ENCODE data around the gene CYP2W1. TPM values are rescaled to one million over a fixed set of nuclear protein-coding genes. Genes with fewer than 3 reads are reported as not detected.

The CYP2W1 gene
- total RNA-seq, 1 donor from 2014 or later: 15.3 TPM

- H3K4me3 Mint-ChIP-seq: no peak overlapping the region
- peaks cover 8% of the 10 kb centered on the region for H3K4me1 Mint-ChIP-seq (ENCODE audit: unreplicated experiment)
- no peaks in the 10 kb centered on the region for H3K9me3 Mint-ChIP-seq
- DNase-seq (ENCODE audit: extremely low spot score, unreplicated experiment): no peak
- TF ChIP-seq CTCF (conservative IDR thresholded peaks at IDR 0.05): no peak
- H3K27me3 Mint-ChIP-seq: no peaks in the 10 kb centered on the region
- H3K36me3 Mint-ChIP-seq: peaks cover 4% of the 10 kb centered on the region
- H3K27ac Mint-ChIP-seq: no peak overlapping the region
Observed at GRCh38 chr7:970744-971143, 12.2 kb upstream of the CYP2W1 start.

GRCh38 chr7:972110-972509 lies 10.9 kb upstream of the CYP2W1 start:
- Mint-ChIP-seq H3K27ac (no peak overlapping the region), H3K36me3 (peaks cover 4% of the 10 kb centered on the region), H3K4me3 (no peak overlapping the region), H3K9me3 (no peaks in the 10 kb centered on the region), H3K4me1 (ENCODE audit: unreplicated experiment) (peaks cover 9% of the 10 kb centered on the region), H3K27me3 (no peaks in the 10 kb centered on the region)
- DNase-seq (ENCODE audit: extremely low spot score, unreplicated experiment): no peak
- no peak for TF ChIP-seq CTCF (conservative IDR thresholded peaks at IDR 0.05)

GRCh38 chr7:972676-973309 lies 10.2 kb upstream of the CYP2W1 start:
- H3K4me1 Mint-ChIP-seq (ENCODE audit: unreplicated experiment): peaks cover 16% of the 10 kb centered on the region
- H3K4me3 Mint-ChIP-seq: peak overlapping the region; percentile 69

GRCh38 chr7:973312-973711 lies 9.7 kb upstream of the CYP2W1 start:
- Mint-ChIP-seq H3K4me1 (ENCODE audit: unreplicated experiment) (peaks cover 19% of the 10 kb centered on the region), H3K27ac (no peak overlapping the region), H3K9me3 (no peaks in the 10 kb centered on the region), H3K36me3 (no peaks in the 10 kb centered on the region), H3K27me3 (no peaks in the 10 kb centered on the region), H3K4me3 (peak overlapping the region; percentile 69)
- DNase-seq (ENCODE audit: extremely low spot score, unreplicated experiment): no peak
- no peak for TF ChIP-seq CTCF (conservative IDR thresholded peaks at IDR 0.05)

More at GRCh38 chr7:972676-973309, 10.2 kb upstream of the CYP2W1 start:
- no peak for DNase-seq (ENCODE audit: extremely low spot score, unreplicated experiment)
- TF ChIP-seq CTCF (conservative IDR thresholded peaks at IDR 0.05): no peak
- peaks cover 2% of the 10 kb centered on the region for H3K36me3 Mint-ChIP-seq
- no peaks in the 10 kb centered on the region for H3K9me3 Mint-ChIP-seq
- H3K27me3 Mint-ChIP-seq: no peaks in the 10 kb centered on the region
- no peak overlapping the region for H3K27ac Mint-ChIP-seq

- peaks cover 19% of the 10 kb centered on the region for H3K4me1 Mint-ChIP-seq (ENCODE audit: unreplicated experiment)
- DNase-seq (ENCODE audit: extremely low spot score, unreplicated experiment): no peak
- no peak for TF ChIP-seq CTCF (conservative IDR thresholded peaks at IDR 0.05)
- H3K9me3 Mint-ChIP-seq: no peaks in the 10 kb centered on the region
- peak overlapping the region; percentile 94 for H3K4me3 Mint-ChIP-seq
- peak overlapping the region; percentile 86 for H3K27ac Mint-ChIP-seq
- H3K36me3 Mint-ChIP-seq: no peaks in the 10 kb centered on the region
- no peaks in the 10 kb centered on the region for H3K27me3 Mint-ChIP-seq
Observed at GRCh38 chr7:974172-974571, 8.8 kb upstream of the CYP2W1 start.
